Measurements from ENCODE around the gene FGF10.

The FGF10 gene

DNA sequence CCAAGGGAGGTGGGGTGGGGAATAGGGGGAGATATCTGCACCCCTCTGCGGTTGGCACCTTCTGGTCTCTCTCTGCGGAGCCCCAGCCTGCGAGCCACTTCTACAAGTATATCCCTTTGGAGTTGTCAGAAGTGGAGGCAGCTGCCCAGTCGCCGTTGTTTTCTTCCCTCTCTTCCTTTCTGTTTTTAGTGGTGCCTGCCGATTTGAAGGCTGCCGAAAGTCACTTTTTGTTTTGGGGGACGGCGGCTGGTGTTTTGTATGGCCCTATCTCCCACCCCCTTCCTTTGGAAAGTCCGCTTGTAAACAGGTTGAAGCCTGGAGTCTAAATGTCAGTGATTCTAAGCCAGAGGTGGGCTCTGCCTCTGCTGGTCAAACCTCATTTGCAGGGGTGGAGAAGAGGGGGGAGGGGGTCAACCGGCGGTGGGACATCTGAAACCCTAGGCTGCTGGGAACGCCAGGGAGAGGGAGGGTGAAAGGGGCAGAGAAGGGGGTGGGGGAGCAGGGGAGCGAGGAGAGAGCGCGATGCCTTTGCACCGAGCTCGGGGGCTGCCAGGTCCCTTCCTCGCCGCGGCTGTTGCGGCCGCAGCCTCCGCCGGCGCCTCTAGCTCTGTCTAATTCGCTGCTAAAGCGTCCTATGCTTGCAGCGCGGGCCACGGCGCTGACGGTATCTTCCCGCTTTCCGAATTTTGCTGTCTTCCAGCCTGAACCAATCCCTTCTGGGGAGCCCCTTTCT lies at the start of gene FGF10:
TSS of gene FGF10 (minus strand) at position 331 of the 733 bp plus-strand sequence. CDS start 738 bp downstream, outside the sequence.
- no peak for DNase-seq (ENCODE audit: low spot score)

DNA sequence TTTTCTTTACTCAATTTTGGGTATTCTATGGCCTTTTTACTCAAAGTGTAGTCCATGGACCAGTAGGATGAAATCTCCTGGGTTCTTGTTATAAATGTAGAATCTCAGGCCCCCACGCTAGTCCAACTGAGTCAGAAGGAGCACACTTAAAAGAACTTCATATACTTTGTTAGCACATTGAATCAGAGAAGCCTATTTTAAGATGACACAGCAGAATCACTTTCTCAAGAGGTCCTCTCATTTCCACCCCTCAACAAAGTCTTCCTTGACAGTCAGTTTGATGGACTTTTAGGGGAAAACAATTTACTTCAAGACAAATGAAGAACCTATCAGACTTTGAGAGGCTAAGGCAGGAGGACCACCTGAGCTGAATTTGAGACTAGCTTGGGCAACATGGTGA lies 37.7 kb upstream of the FGF10 start:
- DNase-seq (ENCODE audit: low spot score): no peak

DNA sequence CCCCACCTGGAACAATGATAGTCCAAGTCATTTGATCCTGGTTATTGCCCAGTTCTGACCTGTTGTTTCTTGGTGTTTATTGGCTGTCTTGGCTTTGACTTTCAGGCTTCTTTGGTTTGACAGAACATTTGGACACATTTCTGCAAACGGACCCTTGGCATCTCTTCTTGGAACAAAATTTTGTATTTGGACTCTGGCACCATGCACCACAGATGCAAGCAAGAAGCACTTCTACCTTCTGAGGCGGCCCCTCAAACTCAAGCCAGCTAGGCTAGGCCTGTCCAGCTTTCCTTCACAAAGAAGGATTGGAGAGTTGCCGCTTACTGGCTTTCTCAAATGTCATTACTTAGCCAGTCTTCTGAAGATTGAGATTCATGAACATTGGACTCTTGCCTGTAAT lies 23.1 kb upstream of the FGF10 start:
- peak; percentile 29 for DNase-seq (ENCODE audit: low spot score)

DNA sequence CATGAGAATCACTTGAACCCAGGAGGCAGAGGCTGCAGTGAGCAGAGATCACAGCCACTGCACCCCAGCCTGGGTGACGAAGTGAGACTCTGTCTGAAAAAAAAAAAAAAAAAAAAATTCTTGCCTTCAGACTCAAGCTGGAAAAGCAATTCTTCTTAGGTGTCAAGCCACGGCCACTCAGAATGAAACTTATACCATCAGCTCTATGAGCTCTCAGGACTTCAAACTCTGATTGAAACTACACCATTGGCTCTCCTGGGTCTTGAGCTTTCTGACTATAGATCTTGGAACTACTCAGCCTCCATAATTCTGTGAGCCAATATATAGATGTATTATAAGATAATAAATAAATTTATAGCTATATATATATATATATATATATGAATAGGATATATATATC lies 12.9 kb upstream of the FGF10 start:
- DNase-seq (ENCODE audit: low spot score): no peak

DNA sequence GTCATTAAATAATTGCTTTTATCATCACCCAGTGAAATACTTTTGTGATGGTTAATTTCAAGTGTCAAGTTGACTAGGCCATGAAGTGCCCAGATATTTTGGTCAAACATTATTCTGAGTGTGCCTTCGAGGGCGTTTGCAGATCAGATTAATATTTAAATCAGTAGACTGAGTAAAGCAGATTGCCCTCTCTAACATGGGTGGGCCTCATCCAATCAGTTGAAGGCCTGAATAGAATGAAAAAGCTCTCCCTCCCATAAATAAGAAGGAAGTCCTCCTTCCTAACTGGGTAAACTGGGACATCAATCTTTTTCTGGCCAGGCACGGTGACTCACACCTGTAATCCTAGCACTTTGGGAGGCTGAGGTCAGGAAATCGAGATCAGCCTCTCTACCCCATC lies 12.4 kb upstream of the FGF10 start:
- DNase-seq (ENCODE audit: low spot score): no peak

DNA sequence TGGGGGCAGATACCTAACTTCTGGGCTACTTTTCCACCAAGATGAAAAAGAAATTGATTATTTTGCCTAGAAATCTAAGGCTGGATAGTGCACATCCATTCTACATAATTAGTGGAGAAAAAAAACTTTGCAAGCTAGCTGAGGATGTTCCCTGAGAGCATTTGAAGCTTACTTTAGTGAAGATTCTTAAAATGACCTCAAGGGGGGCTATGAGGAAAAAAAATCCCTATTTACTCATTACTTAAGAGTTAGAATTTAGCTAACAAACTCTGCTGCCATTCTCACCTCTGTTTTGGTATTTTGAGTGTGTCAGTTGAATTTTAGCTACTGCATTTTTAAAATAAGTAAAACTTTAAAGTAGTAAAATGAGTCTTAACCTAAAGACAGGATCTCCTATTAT lies 9.2 kb upstream of the FGF10 start:
- DNase-seq (ENCODE audit: low spot score): no peak

DNA sequence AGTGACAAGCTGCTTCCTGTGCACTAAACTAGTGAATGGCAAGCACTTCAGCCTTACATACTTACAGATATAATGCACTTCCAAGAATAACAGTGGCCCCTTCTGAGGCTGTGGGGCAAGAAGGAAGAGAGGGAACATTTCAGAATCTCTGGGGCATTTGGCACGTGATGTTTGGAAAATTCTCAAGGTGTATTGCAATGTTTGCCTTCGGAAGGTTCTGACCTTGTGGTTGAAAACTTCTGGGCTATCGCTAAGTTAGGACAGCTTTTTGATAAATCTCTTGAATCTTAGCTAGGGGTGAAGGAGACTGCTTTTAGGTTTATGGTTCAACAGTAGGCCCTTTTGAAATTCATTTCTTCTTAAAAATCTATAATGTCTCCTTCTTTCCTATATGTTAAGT lies 7.1 kb upstream of the FGF10 start:
- DNase-seq (ENCODE audit: low spot score): no peak

DNA sequence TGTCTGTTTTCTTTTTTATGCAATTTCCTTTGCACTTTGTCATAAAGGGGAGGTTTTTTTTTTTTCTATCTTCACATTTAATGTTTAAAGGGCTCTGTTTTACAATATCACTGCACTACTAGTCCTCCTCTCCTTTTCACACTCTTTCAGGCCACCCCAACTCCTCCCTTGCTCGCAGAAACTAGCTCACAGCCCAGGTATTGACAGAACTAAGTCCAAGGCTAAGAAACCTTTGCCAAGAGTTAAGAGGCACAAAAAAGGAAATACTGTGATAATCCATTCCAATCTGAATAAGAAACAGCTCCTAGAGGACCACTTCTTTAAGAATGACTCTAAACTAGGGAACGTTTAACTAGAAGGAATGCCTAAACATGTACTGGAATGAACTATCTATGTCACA lies 1.1 kb upstream of the FGF10 start:
- DNase-seq (ENCODE audit: low spot score): no peak

DNA sequence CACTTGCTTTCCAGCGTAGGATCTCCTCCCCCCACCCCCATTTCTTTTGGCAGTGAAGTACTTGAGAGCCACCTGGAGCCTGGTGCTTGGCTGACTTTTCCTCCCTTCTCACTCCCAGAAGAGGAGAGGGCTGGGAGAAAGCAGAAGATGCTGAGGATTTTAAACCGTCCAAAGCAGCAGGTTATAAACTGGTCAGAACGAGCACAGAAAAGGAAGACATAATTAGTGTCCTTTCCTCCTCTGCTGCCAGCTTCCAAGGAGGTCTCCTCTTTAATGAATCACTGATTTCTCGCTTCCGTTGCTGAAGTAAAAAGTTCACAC lies 563 bp upstream of the FGF10 start:
- DNase-seq (ENCODE audit: low spot score): no peak

DNA sequence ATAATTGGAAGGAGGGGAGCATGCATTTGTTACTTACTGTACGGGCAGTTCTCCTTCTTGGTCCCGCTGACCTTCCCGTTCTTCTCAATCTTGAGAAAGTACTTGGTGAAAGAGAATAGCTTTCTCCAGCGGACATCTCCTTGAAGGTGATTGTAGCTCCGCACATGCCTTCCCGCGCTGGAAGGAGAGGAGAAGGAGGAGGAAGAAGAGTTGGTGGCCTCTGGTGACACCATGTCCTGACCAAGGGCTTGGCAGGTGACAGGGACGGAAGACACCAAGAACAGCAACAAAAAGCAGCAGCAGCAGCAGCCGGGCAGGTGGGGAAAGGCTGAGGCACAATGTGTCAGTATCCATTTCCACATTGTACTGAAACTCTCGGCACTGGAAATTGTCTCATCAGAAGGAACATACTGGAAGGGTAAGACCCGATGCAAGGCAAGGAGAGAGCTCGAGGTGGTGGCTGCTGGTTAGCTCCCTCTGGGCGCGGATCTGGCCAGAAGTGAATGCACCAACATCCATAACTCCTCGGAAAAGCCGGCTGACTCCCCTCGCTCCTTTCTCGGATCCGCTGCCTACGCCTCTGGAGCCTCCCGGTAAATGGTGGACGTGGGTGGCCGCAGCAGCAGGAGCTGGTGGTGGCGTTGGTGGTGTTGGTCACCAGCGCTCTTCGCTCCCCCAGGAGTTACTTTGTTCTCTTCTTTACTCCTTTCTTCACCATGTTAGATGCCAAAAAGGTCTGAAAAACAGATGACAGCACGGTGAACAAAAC lies 715 bp downstream of the FGF10 start:
- no peak for DNase-seq (ENCODE audit: low spot score)

DNA sequence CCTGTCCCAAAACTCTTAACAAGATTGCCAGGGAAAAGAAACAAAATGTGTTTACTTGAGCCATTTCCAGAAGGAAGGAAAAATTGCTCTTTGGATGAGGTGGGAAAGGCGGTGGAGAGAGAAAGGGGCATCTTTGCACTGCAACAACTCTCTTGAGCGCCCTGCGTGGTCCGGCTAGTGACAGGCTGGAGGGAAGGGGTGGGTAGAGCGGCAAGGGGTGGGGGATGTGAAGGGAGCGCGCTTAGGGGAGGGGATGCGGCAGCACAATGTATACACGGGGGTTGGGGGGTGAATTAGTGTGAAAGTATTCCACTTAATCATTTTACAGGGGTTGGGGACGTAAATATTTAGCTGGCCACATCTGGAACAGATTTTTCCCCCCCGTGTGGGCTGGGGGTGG lies 1.3 kb downstream of the FGF10 start:
- no peak for DNase-seq (ENCODE audit: low spot score)

DNA sequence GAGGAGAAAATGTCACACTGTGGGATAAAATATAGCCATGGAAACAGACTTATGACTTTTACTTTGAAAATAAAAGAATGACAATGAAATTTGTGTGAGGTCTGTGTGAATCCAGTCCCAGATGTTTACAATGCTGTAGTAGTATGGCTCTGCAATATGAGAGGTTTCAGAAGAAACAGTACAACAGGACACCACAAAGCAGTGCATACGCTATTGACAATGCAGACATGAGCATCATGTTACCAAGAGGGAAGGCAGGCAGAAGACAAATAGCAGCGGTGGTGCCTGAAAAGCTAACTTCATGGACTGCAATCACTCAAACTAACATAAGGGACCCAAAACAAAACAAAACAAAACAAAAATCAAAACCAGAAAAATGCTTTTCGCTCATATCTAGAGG lies 1.8 kb downstream of the FGF10 start:
- DNase-seq (ENCODE audit: low spot score): no peak

DNA sequence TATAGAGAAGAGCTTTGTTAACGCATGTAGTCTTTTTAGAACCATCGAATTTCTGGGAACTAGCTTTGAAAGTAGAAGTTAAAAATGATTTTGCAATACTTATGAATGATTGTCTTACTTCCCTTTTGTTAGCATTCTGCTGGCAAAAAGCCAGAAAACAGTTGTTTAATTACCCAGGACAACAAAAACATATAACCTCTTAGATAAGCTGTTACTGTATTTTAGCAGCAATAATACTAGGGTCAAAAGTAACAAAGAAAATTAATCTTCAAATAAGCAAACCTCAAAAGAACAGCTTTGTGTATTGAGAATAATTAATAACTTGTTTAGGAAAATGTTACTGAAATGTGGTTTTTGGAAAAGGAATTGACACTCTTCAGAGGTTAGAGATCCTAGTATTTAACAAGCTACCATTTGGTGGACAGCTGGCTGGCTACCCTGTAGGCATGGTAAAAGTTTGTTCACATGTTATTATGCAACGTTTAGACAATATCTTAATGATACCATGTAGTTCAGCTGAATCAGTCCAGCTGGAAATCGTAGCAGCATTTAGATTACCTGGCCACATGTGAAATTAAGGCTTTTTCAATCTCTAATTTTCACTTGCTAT lies 3.8 kb downstream of the FGF10 start:
- no peak for DNase-seq (ENCODE audit: low spot score)

DNA sequence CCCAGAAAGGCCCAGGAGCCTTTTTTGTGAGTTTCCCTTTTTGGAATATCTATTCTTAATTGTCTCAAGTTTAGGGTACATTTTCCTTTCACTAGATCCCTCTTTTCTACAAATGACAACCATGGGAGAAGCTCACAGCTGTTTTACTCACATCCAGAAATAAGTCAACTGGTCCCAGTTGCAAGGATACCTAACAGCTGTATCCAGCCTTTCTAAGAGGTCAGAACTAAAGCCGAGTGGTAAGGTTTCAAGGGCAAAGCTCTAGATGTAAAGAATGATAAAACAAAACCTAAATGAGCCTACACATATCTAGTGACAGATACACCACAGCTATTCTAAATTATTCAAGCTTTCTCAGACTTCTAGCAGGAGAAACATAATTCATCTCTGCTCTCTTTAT lies 4.4 kb downstream of the FGF10 start:
- DNase-seq (ENCODE audit: low spot score): no peak

DNA sequence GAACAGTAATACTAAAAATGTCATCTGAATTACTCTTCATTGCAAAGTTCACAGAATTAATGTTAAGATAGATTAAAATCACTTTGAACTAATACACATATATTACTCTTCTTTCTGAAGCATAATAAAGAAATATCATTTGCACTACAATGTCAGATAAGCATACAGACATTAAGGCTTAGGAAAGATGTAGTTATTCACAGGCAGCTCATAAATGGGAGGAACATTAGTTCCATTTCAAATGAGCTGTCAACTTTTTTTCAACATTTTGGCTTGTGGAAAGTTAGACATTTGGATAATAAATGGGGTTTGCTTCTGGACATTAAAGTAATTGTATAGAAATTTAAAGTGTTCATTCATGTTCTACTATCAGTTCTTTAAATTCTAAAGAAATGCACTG lies 6.3 kb downstream of the FGF10 start:
- DNase-seq (ENCODE audit: low spot score): no peak

DNA sequence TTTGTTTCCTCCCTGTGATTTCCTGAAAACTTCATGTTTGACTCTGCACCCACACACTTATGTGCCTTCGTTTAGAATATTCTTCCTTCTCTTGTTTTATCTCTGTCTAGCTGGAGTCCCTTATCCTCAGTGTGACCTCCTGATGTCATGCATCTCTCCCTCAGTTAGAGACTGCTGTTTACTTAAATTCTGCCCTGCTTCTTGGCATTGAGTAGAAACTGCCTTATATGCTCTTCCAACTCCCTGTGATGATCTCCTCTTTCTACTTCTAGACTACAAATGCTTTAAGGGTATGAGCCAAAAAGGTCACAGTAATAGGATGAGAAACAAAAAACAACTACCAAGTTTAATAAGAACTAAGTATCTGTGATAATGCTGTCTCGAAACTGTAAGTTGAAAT lies 12.2 kb downstream of the FGF10 start:
- DNase-seq (ENCODE audit: low spot score): no peak

DNA sequence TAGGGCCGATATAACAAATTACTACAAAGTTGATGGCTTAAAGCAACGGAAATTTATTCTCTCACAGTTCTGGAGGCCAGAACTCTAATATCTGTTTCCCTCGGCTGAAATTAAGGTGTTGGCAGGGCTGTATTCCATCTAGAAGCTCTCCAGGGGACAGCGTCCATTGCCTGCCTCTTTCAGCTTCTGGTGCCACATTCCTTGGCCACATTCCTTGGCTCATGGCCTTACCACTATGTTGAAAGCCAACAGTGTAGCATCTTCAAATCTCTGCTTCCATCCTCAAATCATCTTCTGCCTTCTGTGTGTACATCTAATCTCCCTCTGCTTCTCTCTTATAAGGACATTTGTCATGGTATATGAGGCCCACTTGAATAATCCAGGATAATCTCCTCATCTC lies 17.2 kb downstream of the FGF10 start:
- DNase-seq (ENCODE audit: low spot score): no peak

DNA sequence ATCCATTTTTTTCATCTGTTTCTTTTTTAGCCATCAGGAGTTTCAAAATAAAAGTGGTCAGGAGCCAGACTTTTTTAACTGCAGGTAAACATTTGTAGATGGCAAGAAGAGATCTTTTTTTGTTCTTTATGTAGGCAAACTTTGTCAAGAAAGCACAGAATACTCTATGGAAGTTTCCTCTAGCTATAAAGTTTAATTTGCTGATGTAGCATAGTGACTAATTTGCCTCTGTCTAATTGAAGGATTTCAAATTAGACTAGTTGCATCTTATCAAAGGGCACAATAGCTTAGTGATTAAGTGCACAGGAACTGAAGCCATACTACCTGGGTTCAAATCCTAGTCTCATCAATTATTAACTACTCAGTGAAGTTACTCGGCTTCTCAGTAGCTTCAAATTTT lies 22.0 kb downstream of the FGF10 start:
- no peak for DNase-seq (ENCODE audit: low spot score)

DNA sequence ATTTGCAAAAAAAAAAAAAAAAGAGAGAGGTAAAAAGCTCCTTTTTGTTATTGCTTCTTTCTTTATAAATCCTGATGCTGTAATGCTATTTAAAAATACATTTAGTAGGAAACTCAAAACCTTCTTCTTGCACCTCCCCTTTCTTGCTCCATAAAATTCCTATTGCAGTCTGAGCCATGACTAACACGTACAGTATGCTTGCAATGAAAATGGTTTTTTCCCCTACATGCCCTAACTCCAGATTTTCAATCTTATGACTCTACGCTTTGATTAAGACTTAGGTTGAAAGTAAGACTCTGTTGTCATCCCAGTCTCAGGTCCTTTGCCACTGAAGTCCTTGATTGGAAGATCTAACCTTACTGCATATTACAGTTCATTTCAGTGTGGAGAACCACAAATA lies 23.9 kb downstream of the FGF10 start:
- no peak for DNase-seq (ENCODE audit: low spot score)

DNA sequence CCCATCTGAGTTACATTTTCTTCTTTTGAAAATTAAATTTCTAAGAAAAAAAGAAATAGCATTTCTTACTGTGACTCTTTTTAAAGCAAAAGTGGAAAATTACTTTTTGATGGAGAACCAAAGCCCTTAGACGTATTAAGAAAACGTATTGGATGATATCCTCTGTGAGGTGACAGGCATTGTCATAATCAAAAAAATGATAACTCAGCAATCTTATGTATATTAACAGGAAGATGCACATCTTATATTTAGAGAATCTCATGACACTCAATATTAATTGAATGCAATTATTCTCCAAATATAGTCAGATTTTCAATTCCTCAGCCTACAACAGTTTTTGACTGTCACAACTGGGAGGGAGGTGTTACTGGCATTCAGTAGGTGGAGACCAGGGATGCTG lies 25.1 kb downstream of the FGF10 start:
- no peak for DNase-seq (ENCODE audit: low spot score)

DNA sequence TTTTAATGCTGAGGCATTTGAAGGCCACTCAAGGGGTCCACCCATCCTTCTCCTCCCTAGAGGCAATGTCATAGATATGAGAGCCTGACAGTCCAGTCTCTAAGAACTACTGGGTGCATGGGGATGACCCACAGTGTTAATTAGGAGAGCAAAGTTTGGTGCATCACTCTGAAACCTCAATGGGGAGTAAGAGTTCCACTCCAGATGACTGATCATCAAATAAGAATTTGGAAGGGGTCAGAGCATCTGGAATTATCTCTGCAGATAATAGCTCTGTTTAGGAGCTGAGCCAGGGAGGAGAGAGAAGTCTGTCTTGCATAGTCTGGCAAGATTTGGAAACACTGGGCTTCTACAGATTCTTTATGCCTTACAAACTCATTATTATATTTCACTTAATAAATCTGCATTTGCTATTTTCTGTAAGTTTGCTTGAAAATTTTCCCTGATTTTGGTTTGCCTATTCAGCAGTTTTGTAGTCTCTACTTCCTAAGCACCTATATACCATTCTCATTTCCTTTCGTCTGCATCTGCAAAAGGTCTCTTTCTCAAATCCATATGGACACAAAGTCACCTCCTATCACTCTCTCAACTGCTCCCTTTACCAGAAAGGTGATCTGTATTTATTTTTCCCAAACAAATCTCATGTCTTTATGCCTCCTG lies 27.7 kb downstream of the FGF10 start:
- DNase-seq (ENCODE audit: low spot score): no peak

DNA sequence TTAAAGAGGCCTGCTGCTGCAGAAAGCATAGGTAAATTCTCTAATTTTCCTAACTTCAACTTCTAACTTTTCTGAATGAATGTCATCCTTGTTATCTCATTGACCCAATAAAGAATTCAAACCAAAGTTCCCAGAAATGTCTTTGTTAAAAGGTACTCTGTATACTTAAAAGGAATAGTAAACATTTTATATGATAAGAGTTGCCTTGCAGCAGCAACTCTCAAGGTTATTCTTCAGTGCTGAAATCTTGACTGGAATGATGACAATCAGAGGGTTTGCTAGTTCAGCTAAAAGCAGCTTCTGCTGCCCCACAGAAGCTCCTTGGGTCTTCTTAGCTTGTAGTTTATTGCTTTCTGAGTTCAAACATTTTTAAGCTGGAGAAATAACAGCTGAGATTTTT lies 28.3 kb downstream of the FGF10 start:
- DNase-seq (ENCODE audit: low spot score): no peak

DNA sequence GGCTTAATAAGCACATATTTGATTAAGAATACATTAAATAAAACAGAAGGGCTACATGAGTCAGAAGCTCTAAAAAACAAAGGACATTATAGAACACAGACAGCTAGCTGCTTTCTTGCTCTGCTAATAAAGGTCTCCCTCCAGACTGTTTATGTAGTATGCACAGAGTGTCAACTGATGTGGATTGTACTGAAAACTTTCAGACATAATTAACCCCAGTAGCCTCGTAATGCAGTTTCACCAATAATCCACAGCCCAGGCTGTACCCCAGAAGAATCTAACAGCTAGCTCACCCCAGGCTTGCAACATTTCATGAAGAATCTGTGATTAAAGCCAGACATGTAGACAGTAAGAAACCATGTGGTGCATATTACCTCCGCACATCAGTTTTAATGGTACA lies 30.8 kb downstream of the FGF10 start:
- no peak for DNase-seq (ENCODE audit: low spot score)

Data from globus pallidus (tissue), 1 donor.